HG03064 (cell line): Measurements from ENCODE around the gene PRICKLE1.
"Not testable (repeated sequence)": the region's sequence is repeated elsewhere in the genome, so short reads cannot be mapped to it uniquely, and the experiment has no call there.

Source experiments
- ATAC-seq: cut with Tn5 transposase; IDR thresholded peaks from one replicate; pipeline ENCODE4 v1.9.1; 2021; ENCODE audit warnings: low read depth; ENCODE audit not compliant: unreplicated experiment

PRICKLE1 gene

DNA sequence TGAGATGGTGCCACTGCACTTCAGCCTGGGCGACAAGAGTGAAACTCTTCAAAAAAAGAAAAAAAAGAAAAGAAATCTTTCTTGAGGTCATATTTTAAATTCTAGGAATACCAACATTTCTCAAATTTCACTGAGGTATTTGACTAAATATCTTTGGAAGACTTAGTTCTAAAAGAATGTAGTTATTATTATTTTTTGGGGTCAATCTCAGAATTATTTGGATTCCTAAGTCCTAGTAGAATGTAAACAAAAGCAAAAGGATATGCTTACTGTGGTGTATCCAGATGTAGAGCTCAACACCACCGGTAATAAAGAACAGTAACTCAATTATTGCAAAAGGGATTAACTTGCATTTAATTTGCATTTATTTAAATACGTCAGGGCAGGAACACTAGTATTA lies 25.0 kb downstream of the PRICKLE1 start:
- no peak for ATAC-seq

DNA sequence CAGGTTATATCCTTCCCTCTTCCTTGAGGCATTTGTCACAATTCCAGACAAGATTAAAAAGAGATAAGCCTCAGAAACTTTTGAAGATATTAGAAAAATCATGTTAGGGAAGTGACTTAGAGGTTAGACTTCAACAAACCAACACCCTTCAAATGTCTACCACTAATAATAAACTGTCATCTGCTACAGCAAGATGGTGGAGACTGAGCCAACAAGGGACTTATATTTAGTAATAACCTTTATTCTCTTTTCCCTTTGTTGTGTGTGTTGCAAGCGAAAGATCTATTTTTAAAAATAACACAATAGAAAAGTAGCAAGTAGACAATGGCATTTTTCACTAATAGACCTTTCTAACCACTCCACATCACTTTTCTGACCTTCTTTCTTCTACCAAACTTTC lies 28.6 kb downstream of the PRICKLE1 start:
- ATAC-seq = no peak

DNA sequence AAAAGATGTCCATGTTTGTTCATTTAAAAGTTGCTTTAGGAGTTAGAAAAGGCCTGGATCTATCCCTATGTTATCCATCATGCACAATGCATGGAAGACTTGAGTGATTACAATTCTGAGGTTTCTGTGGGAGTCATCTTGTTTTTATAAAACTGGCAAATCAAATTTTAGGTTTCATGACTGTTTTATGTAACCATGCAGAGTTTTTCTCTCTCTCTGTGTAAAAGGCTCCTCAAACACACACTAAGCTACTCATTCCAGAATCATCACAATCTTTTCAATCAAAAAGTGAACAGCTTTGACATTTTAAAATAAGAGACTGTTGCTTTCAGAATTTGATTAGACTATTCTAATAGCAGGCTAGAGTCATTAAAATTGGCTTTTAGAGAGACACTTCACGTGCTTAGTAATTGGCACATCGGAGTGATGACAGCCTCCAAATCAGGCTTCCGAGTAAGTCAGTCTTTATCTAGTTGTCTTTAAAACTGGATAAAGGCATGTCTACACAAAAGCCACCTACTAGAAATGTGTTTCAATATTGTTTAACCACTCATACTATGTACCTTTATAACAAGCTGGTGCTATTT lies 31.9 kb downstream of the PRICKLE1 start:
- no peak for ATAC-seq

DNA sequence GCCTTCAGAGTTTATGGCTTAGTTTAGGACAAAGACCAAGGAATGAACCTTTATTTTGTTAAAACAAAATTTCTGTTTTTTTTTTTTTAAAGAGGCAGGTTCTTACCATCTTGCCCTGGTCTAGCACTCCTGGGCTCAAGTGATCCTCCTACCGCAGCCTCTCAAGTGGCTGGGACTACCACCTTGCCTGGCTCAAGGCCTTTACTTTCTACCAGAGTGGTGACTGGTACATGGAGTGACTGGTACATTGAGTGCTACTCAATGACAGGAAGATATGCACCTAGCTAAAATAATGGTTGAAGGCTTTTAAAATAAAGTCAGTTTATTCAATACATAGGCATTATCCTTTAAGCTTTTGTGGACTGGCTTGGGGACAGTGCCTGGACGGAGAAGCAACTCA lies 32.6 kb downstream of the PRICKLE1 start:
- no peak for ATAC-seq

DNA sequence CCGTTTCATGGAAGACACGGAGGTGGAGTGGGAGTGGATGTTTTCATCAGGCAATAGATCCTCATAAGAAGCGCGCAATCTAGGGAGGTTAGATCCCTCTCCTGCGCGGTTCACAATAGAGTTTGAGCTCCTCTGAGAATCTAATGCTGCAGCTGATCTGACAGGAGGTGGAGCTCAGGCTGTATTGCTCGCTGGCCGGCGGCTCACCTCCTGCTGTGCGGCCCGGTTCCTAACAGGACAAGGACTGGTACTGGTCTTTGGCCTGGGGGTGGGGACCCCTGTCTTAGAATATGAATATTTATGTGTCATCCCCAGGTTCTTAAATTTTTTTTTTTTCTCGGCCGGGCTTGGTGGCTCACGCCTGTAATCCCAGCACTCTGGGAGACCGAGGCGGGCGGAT lies 36.7 kb downstream of the PRICKLE1 start:
- no peak for ATAC-seq

DNA sequence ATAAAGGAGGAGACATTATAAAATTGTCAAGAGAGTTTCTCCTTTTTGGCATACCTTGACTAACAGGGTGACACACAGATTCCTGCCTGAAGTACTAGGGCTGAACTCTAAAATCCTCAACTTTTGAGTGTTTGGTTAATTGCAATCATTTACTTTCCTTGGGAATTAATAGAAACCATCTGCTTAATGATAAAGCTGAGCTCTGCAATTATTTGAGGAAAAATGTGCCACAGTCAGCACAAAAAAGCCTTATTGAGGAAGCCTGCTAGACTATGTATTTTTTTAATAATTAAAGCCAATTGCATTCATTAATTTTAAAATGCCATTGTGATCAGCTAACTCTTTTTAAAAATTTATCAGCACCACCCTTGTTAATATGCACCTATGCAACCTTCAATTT lies 38.7 kb downstream of the PRICKLE1 start:
- ATAC-seq = no peak

DNA sequence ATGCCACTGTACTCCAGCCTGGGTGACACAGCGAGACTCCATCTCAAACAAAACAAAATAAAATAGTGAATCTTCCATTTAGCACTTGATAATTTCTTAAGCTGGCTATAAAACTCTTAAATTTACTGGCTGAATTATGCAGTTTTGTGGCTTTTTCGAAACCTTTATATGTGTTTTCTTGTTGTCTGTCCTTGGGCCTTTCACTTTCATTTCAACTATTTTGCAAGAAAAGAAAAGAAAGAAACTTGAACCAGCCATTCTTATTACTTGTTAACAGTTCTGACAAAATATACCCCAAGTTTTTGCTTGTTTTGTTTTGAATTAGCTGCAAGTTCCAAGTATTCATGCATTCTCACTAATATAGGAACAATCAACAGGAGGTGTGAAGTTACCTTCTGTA lies 42.8 kb downstream of the PRICKLE1 start:
- ATAC-seq = no peak

DNA sequence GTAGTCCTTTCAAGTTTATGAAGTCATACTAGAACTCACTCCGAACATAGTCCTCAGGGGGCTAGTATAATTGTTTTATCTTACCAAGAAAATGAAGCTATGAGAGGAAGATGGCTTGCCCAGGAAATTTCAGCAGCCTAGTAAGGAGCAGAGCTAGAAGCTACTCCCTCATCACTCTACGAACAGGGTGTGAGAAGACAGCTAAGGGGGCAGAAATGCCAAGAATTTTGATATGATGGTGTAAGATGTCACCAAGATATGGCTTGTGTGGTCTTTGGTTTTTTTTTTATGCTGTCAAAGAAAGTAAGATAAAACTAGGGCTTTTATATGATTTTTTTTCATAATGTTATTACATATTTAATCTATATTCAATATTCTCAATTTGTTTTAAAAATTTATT lies 47.6 kb downstream of the PRICKLE1 start:
- no peak for ATAC-seq

DNA sequence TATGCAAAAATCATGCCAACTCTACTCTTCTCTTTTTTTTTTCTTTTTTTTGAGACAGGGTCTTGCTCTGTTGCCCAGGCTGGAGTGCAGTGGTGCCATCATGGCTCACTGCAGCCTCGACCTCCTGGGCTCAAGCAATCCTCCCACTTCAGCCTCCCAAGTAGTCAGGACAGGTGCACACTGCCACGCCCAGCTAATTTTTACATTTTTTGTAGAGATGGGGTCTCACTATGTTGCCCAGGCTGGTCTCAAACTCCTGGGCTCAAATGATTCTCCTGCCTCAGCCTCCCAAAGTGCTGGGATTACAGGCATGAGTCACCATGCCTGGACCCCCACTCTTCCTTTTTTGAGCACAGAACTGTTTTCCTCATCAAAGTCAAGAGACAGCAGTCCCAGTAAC lies 48.2 kb downstream of the PRICKLE1 start:
- not testable (repeated sequence) for ATAC-seq

DNA sequence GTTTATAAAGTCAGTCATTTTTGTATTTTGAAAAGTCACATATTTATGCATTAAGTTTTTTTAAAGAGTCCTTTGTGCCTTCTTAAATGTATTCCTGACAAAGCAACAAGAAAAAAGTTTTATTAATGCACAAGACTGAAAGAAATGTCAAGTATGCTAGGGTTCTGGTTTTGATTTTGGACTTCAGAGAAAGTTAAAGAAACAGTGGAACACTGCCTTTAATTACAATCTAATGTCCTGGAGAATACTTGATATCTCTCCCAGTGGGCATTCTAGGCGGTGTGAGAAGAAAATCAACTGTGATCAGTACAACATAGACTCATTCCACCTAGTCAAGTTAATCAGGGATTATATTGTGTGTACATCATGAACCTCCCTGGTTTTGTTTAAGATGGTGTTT lies 49.9 kb downstream of the PRICKLE1 start:
- ATAC-seq = no peak

DNA sequence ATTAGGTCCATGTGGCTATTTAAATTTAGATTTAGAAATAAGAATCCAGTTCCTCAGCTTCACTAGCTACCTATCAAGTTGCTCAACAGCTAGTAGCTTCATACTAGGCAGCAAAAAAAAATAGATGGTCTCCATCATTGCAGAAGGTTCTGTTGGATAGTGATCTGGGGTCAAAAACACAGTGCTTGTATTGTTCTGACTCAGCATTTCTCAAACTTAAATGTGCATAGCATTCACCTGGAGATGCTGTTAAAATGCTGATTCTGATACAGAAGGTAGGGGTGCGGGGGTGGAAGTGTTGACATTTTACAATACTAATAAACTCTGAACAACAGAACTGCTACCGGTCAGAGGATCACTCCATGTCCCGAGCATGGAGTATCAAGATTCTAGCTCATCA lies 51.3 kb downstream of the PRICKLE1 start:
- no peak for ATAC-seq

DNA sequence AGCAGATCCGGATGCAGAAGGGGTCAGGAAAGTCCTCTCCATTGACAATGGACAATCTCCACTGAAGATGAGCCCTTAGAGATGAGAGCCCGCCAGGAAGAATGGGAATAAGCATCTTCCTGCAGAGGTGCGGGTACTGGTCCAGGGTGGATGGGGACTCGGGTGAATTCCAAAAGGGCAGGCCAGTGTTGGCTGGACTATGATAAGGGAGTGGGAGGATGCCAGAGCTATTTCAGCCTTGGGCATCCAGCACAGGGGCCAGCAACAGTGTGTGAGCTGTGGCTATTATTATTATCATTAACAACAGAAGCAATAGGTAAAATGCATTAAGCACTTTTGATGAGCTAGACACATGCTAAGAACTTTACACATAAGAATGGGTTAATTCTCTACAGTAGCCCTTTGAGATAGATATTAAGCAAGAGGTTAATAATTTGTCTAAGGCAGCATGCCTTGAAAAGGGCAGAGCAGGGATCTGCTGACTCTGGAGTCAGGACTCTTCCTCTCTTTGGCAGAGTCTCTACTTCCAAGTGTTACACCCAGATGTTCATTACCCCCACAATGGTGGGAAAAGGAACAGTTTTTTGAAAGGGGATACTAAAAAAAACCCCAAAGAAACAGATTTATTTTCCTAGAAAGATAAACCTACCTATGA lies 55.2 kb downstream of the PRICKLE1 start:
- ATAC-seq = no peak

DNA sequence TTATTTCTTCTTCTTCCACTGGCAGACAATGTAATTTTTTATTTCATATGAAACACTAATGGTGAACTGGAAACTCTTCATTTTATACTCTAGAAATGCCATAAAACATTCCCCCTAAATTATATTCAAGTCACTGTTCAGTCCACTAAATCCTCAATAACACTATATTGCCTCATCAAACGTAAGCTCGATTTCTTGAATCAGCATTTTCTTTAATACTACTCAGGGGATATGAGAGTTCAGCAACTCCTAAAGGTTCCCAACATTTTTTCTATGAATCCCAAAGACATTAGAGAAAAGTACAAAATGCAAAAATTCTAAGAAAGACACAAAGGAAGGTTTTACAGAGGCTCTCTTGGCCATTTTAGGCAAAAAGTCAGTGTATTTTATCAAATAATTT lies 59.3 kb downstream of the PRICKLE1 start:
- no peak for ATAC-seq

DNA sequence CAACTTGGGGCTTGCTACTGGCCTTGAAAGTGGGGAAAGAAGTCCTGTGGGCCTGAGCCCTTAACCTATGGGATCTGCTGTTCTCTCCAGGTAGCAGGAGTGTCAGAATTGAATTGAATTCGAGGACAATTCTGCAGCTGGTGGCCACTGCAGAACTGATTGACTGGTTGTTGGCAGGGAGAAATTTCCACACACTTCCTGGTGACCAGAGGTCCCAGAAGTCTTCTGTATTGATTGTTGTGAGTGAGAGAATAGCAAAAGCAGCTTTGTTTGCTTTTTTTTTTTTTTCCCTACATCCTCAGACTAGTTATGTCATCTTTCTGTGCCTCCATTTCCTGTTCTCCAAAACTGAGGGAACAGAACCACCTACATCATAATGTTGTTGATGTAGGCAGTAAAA lies 64.1 kb downstream of the PRICKLE1 start:
- ATAC-seq = no peak

DNA sequence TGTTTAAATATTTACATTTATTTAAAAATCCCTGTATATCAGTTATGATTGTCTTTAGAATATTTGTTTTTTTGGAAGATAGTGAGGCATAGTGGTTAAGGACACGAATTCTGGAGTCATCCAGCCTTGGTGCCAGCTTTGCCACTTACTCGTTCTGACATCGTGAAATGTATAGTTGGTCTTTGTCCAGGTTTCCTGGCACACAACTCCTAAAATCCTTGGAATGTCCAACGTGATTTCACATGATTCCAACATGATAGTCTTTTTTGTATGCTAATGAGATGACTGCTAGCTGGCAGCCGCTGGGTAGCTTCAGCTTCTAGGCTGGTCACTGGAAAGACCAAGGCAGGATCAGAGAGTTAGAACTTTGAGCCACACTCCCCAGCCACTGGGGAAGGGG lies 64.8 kb downstream of the PRICKLE1 start:
- ATAC-seq = no peak

DNA sequence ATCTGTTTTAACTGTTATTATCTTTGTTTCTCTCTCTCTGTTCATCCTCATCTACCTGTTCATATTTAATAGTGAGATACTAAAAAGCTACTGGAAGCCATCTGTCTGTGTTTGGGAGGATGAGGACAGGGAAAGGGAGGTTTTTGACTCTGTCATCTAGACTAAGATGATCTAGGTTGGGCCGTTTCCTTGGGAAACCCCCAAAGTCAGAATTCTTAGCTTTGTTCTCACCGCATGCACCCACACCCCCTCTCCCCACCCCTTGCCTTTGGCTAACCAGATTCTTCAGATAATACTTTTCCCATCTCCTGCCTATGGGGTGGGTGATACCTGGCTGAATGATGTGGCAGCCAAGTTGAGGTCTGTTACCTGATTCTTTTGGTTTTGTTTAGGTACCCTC lies 73.0 kb downstream of the PRICKLE1 start:
- ATAC-seq = no peak

DNA sequence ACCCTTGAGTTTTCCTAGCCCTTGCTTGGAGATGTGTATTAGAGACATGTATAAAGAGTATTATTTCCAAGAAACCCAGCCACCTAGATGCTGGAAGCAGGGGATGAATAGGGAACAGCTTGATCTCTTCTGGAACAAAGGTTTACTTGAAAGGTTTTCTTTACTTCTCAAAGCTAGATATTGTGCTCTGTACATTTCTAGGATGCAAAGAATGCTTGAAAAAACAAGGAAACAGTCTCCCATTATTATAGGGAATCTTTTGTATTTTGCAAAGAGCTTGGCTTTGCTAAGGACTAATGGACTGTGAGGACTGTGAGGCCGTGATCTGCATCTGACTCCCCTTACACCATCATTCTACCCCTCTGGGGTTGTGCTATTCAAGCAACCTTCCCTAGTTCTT lies 77.9 kb downstream of the PRICKLE1 start:
- ATAC-seq = no peak

DNA sequence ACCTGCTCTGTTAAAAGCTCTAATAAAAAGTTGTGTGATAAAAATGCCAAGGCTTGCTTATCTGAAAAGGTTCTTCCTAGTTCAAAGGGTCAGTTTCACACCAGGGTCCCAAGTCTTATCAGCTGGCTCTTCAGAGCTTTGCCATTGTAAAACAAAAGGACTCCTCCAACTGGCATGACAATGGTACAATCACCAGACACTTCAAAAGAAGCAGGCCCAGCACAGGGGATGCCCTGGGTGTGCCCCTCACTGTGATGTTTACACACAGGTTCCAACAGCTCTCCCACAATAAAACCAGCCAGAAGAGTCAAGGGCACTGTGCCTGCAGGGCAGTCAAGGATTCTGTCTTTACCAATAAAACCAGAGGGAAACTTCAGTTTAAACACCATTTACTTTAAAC lies 78.7 kb downstream of the PRICKLE1 start:
- no peak for ATAC-seq

DNA sequence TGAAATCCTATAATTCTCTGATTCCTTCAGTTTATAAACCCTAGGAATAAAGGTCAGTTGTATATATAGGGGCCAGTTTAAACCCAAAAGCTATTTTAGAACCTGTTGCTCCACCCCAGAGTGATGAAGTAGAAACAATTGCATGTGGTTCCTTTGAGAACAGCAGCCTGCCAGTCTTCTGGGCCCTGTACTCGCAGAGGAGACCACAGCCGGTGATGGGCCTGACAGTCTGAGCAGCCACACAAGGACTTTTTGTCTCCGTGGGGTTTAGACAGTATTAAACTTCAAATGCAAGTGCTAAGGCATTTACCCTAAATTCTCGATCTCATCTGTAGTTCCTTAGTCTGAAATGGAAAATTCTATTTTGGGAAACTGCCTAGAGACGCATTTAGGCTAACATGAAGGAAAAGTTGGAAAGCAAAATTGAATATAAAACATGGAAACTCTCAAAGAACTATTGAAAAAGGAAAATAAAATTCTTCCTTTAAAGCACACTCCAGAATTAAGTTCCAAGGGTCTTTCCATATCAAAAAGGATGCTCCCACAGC lies 80.6 kb downstream of the PRICKLE1 start:
- no peak for ATAC-seq

DNA sequence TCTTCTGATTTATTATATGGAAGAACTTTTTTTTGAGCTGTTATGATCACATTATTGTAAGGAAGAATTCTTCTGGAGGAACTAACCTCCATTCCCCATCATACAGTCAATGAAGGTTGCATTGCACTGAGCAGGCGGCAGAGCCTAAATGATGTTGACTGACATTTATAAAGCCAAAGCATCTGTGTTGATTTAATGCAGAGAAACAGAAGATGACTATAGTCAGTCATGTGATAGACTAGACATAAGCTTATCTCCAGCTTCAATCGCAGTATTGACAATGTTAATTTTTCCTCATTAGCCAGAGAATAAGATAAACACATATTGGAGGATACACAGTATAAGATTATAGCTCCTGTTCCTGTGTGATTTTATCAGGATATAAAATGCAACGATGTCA lies 82.0 kb downstream of the PRICKLE1 start:
- ATAC-seq = no peak

DNA sequence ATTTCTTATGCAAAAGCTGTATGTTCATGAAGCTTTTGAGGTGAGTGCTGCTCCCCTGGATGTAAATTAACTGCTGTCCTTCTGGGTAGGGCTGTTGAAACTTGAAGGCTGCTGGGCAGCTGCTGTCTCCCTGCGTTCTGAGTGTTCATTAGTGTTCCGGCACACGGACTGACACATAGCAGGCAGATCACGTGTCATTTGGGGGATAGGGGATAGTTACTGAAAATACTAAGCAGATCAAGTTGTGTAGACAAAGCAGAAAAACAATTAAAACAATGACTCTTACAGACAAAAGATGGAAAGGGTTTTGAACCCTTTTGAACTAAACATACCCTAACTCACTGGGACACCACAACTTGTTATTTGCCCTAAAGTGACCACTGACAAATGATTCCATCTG lies 82.5 kb downstream of the PRICKLE1 start:
- no peak for ATAC-seq

DNA sequence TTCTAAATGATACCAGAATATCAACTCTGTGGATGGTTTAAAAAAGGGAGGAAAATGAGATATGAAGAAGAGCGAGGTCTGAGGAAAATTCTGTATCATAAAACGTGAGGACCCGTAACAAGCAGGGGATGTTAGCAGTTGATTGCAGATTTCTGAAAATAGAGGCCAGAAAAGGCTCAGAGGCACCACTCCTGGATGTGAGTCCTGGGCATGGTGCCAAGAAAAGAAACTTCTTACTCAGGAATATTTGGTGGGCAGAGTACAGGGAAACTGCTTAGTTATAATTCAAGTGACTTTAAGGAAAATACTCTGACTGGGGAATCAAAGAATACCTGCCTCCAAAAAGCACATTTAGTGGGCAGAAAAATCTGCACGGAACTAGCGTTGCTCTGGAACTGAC lies 85.5 kb downstream of the PRICKLE1 start:
- ATAC-seq = no peak

DNA sequence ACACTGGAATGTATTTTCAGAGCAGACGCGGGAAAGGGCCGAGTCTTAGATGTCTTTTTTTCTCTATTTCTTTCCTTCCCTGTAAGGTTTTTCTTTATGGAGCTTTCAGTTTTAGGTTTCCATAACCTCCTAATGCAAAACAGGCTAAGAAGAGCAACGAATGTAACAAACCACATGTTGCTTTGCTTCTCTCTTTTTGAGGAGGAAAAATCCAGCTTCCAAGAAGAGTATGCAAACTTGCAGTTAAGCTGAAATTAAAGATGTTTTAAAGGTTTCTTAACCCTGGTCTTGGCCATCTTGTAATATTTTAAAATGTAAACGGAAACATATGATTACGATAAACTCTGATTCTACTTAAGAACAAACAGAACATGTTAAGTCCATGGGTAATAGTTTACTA lies 86.9 kb downstream of the PRICKLE1 start:
- ATAC-seq = no peak
